ENCODE measurements around the gene VPS52.

The VPS52 gene

GRCh38 chr6:33305052-33305451 lies 33.4 kb upstream of the VPS52 start:
- DNase-seq (ENCODE audit: low read depth in 4 of 4, low spot score in 1 of 4): no peak

- no peak for DNase-seq (ENCODE audit: low read depth in 4 of 4, low spot score in 1 of 4)
Measured at GRCh38 chr6:33304216-33304615, 32.5 kb upstream of the VPS52 start.

GRCh38 chr6:33301877-33302276 lies 30.2 kb upstream of the VPS52 start:
- no peak for DNase-seq (ENCODE audit: low read depth in 4 of 4, low spot score in 1 of 4)

- DNase-seq (ENCODE audit: low read depth in 4 of 4, low spot score in 1 of 4): peak; percentile 88 to 92 (median 90)
Measured at GRCh38 chr6:33299237-33299944, 27.7 kb upstream of the VPS52 start.

GRCh38 chr6:33298773-33299236 lies 27.1 kb upstream of the VPS52 start, which contains the start of gene RGL2:
RGL2 (minus strand) TSS chr6:33298942; CDS start chr6:33298610, 332 bp downstream.
- DNase-seq (ENCODE audit: low read depth in 4 of 4, low spot score in 1 of 4): no peak

GRCh38 chr6:33297956-33298772 lies 26.5 kb upstream of the VPS52 start:
- no peak for DNase-seq (ENCODE audit: low read depth in 4 of 4, low spot score in 1 of 4)

- no peak for DNase-seq (ENCODE audit: low read depth in 4 of 4, low spot score in 1 of 4)
Measured at GRCh38 chr6:33297406-33297955, 25.8 kb upstream of the VPS52 start.

GRCh38 chr6:33296797-33297405 lies 25.2 kb upstream of the VPS52 start:
- no peak for DNase-seq (ENCODE audit: low read depth in 4 of 4, low spot score in 1 of 4)

GRCh38 chr6:33295621-33296369 lies 24.1 kb upstream of the VPS52 start:
- no peak for DNase-seq (ENCODE audit: low read depth in 4 of 4, low spot score in 1 of 4)

GRCh38 chr6:33294086-33294823 lies 22.6 kb upstream of the VPS52 start:
- no peak for DNase-seq (ENCODE audit: low read depth in 4 of 4, low spot score in 1 of 4)

GRCh38 chr6:33292996-33293682 lies 21.5 kb upstream of the VPS52 start:
- no peak for DNase-seq (ENCODE audit: low read depth in 4 of 4, low spot score in 1 of 4)

GRCh38 chr6:33290459-33290858 lies 18.8 kb upstream of the VPS52 start:
- no peak for DNase-seq (ENCODE audit: low read depth in 4 of 4, low spot score in 1 of 4)

GRCh38 chr6:33289784-33290315 lies 18.2 kb upstream of the VPS52 start:
- no peak for DNase-seq (ENCODE audit: low read depth in 4 of 4, low spot score in 1 of 4)

GRCh38 chr6:33288921-33289783 lies 17.5 kb upstream of the VPS52 start, which contains the start of the genes PFDN6 and WDR46:
PFDN6 (plus strand) TSS chr6:33289601; CDS start chr6:33289857, 256 bp downstream.
WDR46 (minus strand) TSS chr6:33289239; CDS start chr6:33289170, 69 bp downstream.
- DNase-seq (ENCODE audit: low read depth in 4 of 4, low spot score in 1 of 4): peak in 2 of 4 experiments; percentile 61 to 65

- DNase-seq (ENCODE audit: low read depth in 4 of 4, low spot score in 1 of 4): no peak
Measured at GRCh38 chr6:33288141-33288920, 16.7 kb upstream of the VPS52 start.

GRCh38 chr6:33286946-33287914 lies 15.6 kb upstream of the VPS52 start:
- DNase-seq (ENCODE audit: low read depth in 4 of 4, low spot score in 1 of 4): no peak

Measured in stimulated activated CD4-positive, alpha-beta T cell treated with anti-CD3 and anti-CD28 coated beads, Interleukin-1b, Interleukin-23, amount 100 ng/mL, for 24 hours (primary cell).